Measurements from ENCODE around the gene CPNE7.
"Not testable (repeated sequence)": the region's sequence is repeated elsewhere in the genome, so short reads cannot be mapped to it uniquely, and the experiment has no call there.

The CPNE7 gene

DNA sequence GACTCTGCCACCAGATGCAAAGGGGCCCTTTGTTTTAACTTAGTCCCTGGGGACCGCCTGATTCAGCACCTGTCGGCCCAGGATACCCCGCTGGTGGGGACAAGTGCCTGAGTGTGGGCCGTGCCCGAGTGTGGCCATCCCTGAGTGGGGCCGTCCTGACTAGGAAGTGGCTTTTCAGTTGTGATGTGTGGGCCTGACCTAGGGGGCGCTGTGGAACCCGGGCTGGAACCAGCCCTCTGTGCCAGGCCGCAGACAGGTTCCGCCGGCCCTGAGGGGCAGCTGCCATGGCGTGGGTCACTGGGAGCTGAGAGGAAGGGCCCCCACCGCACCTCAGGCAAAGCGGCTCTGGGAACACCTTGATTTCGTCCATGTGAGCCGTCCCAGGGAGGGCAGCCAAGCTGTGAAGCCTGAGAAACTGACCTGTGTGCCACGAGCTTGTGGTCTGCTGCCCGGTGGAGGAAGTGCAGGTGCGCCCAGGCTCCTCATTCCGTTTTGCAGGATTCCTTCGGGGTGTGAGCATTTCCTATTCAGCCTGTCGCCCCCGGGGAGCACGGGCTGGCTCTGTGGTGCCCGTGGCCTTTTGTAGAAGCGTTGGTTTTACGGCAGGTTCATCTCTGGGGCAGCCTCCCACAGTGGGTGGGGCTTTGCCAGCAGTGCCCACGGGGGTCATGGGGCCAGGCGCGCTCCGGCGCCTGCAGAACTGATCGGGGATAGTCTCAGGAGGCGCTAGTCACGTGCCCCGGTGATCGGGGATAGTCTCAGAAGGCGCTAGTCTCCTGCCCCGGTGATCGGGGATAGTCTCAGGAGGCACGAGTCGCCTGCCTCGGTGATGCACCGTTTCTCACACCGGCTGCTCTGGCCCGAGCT lies 9.8 kb upstream of the CPNE7 start:
- Histone ChIP-seq H3K36me3 (ENCODE audit: control insufficient read depth, insufficient read depth, low read length) (peaks cover 29% of the 10 kb centered on the region), H3K4me3 (replicated peaks; ENCODE audit: low read depth, low read length) (no peak overlapping the region), H3K27me3 (replicated peaks; ENCODE audit: control insufficient read depth, insufficient read depth, low read length) (no peaks in the 10 kb centered on the region)
- TF ChIP-seq, protein P1, sequence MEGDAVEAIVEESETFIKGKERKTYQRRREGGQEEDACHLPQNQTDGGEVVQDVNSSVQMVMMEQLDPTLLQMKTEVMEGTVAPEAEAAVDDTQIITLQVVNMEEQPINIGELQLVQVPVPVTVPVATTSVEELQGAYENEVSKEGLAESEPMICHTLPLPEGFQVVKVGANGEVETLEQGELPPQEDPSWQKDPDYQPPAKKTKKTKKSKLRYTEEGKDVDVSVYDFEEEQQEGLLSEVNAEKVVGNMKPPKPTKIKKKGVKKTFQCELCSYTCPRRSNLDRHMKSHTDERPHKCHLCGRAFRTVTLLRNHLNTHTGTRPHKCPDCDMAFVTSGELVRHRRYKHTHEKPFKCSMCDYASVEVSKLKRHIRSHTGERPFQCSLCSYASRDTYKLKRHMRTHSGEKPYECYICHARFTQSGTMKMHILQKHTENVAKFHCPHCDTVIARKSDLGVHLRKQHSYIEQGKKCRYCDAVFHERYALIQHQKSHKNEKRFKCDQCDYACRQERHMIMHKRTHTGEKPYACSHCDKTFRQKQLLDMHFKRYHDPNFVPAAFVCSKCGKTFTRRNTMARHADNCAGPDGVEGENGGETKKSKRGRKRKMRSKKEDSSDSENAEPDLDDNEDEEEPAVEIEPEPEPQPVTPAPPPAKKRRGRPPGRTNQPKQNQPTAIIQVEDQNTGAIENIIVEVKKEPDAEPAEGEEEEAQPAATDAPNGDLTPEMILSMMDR (IDR thresholded peaks at IDR 0.05; ENCODE audit: insufficient read depth, low read length, poor library complexity, severe bottlenecking) = peak; percentile 78
- peak; percentile 75 for DNase-seq (ENCODE audit: extremely low read depth, insufficient read length)

GRCh38 chr16:89567656-89568594 lies 7.6 kb upstream of the CPNE7 start:
- no peak overlapping the region for H3K4me3 ChIP-seq (replicated peaks; ENCODE audit: low read depth, low read length)
- TF ChIP-seq, protein P1 (IDR thresholded peaks at IDR 0.05; ENCODE audit: insufficient read depth, low read length, poor library complexity, severe bottlenecking) = no peak
- DNase-seq (ENCODE audit: extremely low read depth, insufficient read length) = no peak
- peaks cover 16% of the 10 kb centered on the region for H3K36me3 ChIP-seq (ENCODE audit: control insufficient read depth, insufficient read depth, low read length)
- no peaks in the 10 kb centered on the region for H3K27me3 ChIP-seq (replicated peaks; ENCODE audit: control insufficient read depth, insufficient read depth, low read length)

- H3K4me3 ChIP-seq (replicated peaks; ENCODE audit: low read depth, low read length) = no peak overlapping the region
- TF ChIP-seq, protein P1 (IDR thresholded peaks at IDR 0.05; ENCODE audit: insufficient read depth, low read length, poor library complexity, severe bottlenecking) = no peak
- no peaks in the 10 kb centered on the region for H3K27me3 ChIP-seq (replicated peaks; ENCODE audit: control insufficient read depth, insufficient read depth, low read length)
- DNase-seq (ENCODE audit: extremely low read depth, insufficient read length) = no peak
- H3K36me3 ChIP-seq (ENCODE audit: control insufficient read depth, insufficient read depth, low read length) = peaks cover 1% of the 10 kb centered on the region; the same call in 1 of the 2 replicates
These were observed 5.8 kb upstream of the CPNE7 start for GRCh38 chr16:89569506-89570341.

DNA sequence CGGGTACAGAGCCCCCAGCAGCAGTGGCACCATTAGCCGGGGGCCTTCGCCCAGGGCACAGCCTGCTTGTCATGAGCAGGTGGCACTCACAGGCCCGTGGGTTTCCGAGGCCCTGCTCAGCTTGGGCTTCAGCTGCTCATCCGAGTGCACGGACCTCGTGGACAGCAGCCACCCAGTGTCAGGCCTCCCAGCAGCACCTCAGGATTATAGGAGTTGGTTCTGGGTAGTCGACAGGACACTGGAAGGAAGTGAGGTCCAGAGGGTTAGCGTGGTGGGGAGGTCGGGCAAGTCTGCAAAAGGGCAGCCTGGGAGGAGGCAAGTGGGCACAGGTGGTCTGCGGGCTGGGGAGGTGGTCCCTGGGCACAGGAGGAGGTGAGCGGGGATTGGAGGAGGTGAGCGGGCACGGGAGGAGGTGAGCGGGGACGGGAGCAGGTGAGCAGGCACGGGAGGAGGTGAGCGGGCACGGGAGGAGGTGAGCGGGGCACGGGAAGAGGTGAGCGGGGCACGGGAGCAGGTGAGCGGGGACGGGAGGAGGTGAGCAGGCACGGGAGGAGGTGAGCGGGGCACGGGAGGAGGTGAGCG lies 5.1 kb upstream of the CPNE7 start:
- Histone ChIP-seq H3K27me3 (replicated peaks; ENCODE audit: control insufficient read depth, insufficient read depth, low read length) (no peaks in the 10 kb centered on the region), H3K36me3 (ENCODE audit: control insufficient read depth, insufficient read depth, low read length) (no peaks in the 10 kb centered on the region), H3K4me3 (replicated peaks; ENCODE audit: low read depth, low read length) (no peak overlapping the region)
- TF ChIP-seq, protein P1 (IDR thresholded peaks at IDR 0.05; ENCODE audit: insufficient read depth, low read length, poor library complexity, severe bottlenecking) = no peak
- no peak for DNase-seq (ENCODE audit: extremely low read depth, insufficient read length)

DNA sequence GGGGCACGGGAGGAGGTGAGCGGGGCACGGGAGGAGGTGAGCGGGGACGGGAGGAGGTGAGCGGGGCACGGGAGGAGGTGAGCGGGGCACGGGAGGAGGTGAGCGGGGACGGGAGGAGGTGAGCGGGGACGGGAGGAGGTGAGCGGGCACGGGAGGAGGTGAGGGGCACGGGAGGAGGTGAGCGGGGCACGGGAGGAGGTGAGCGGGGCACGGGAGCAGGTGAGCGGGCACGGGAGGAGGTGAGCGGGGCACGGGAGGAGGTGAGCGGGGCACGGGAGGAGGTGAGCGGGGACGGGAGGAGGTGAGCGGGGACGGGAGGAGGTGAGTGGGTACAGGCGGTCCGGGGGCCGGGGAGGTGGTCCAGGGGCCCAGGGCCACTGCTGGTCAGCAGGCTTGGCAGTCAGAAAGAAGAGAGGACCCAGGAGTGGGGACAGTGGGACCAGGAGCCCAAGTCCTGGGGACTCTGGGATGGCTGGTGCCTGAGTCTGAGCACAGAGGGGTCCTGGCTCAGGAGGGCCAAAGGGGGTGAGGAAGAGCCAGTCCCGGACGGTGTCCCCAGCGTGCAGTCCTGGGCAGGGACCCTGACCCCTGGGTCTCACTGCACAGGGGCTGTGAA lies 4.5 kb upstream of the CPNE7 start:
- not testable (repeated sequence) for H3K4me3 ChIP-seq (replicated peaks; ENCODE audit: low read depth, low read length)

More for the DNA sequence above, 4.5 kb upstream of the CPNE7 start:
- not testable (repeated sequence) for H3K27me3 ChIP-seq (replicated peaks; ENCODE audit: control insufficient read depth, insufficient read depth, low read length); H3K36me3 ChIP-seq (ENCODE audit: control insufficient read depth, insufficient read depth, low read length); DNase-seq (ENCODE audit: extremely low read depth, insufficient read length)
